Measurements from ENCODE around the gene KIT. TPM values are rescaled to one million over a fixed set of nuclear protein-coding genes. Genes with fewer than 3 reads are reported as not detected.

KIT gene
- total and polyA plus RNA-seq, 2 of the 4 experiments (the other 2 are of a cell fraction): 3.3 to 5.9 TPM

GRCh38 chr4:54779036-54779435, 121.3 kb downstream of the KIT start:
- Histone ChIP-seq H3K79me1 (ENCODE audit: low read depth in 1 of 2, low read length in 2 of 2) (no peaks in the 10 kb centered on the region), H3K9me1 (ENCODE audit: insufficient read depth, low read length) (no peaks in the 10 kb centered on the region), H2AK9ac (replicated peaks; ENCODE audit: low read depth, low read length, poor library complexity) (no peak overlapping the region), H2BK20ac (ENCODE audit: low read depth, low read length) (no peak overlapping the region), H3K27me3 (ENCODE audit: control insufficient read depth, insufficient read depth, low read length) (peaks cover 2% of the 10 kb centered on the region), H2BK120ac (ENCODE audit: low read depth, low read length) (no peak overlapping the region), H3K4me3 (ENCODE audit: insufficient read depth, low read depth, low read length) (no peak overlapping the region), H3K4ac (ENCODE audit: low read depth, low read length) (no peak overlapping the region), H3K4me1 (ENCODE audit: control insufficient read depth, insufficient read depth, low read length) (peaks cover 6% of the 10 kb centered on the region), H2BK5ac (ENCODE audit: low read depth, low read length, poor library complexity, severe bottlenecking) (no peak overlapping the region), H2AFZ (replicated peaks; ENCODE audit: low read length, poor library complexity) (no peak overlapping the region), H4K20me1 (ENCODE audit: insufficient read depth, low read length) (no peaks in the 10 kb centered on the region), H2BK15ac (ENCODE audit: low read depth, low read length) (no peak overlapping the region), H3K14ac (replicated peaks; ENCODE audit: low read depth, low read length) (no peak overlapping the region), H4K8ac (ENCODE audit: low read depth in 2 of 2, low read length in 2 of 2) (no peak overlapping the region), H3K4me2 (ENCODE audit: low read depth, low read length) (no peak overlapping the region), H3K27ac (ENCODE audit: insufficient read depth, low read length) (no peak overlapping the region), H3K56ac (ENCODE audit: extremely low read depth, insufficient read depth, low read length) (no peak overlapping the region), H3K18ac (ENCODE audit: low read depth, low read length) (no peak overlapping the region), H3K9ac (ENCODE audit: low read depth, low read length) (no peak overlapping the region), H3K23ac (ENCODE audit: low read depth, low read length) (no peak overlapping the region), H3K9me3 (ENCODE audit: control insufficient read depth, insufficient read depth, low read length) (no peaks in the 10 kb centered on the region), H4K5ac (ENCODE audit: low read depth, low read length) (no peak overlapping the region), H3K36me3 (ENCODE audit: control insufficient read depth, insufficient read depth, low read length) (no peaks in the 10 kb centered on the region), H2AK5ac (ENCODE audit: low read depth, low read length) (no peak overlapping the region), H4K91ac (ENCODE audit: insufficient read depth, low read depth, low read length) (no peak overlapping the region)
- in situ Hi-C loops (cut with MboI; ENCODE audit: low sequenced_read_pairs): loop anchor here (25.0 kb wide), 1 partner anchor 108 kb away; no protein-coding TSS in a partner anchor
- ChIA-PET POLR2A (ENCODE audit: unreplicated experiment) (no interaction called here), CTCF (no interaction called here)
- ATAC-seq (ENCODE audit: low read depth) (no peak), DNase-seq (no peak)
- BruUV-seq (replicated peaks): no TSS peak
- no CpG with 5 or more reads among the region's 2 CpGs for WGBS, 2 experiments (ENCODE audit: extremely low coverage in 2 of 2, insufficient read length in 1 of 2)
- intact Hi-C loops (cut with micrococcal nuclease): no loop called here
- TF ChIP-seq NFE2L2 (IDR thresholded peaks at IDR 0.05; ENCODE audit: low read depth, low read length): no peak
- no peak for TF ChIP-seq MXI1 (IDR thresholded peaks at IDR 0.05; ENCODE audit: borderline replicate concordance, low read depth, low read length)
- no peak for TF ChIP-seq RCOR1 (IDR thresholded peaks at IDR 0.05; ENCODE audit: insufficient replicate concordance, low read length)
- TF ChIP-seq BHLHE40 (IDR thresholded peaks at IDR 0.05; ENCODE audit: low read depth, low read length): no peak
- dilution Hi-C loops (cut with HindIII; ENCODE audit: low sequenced_read_pairs, unreplicated experiment): no loop called here

Measured in IMR-90 (cell line).